ENCODE measurements around the gene PHACTR1. TPM values are rescaled to one million over a fixed set of nuclear protein-coding genes. Genes with fewer than 3 reads are reported as not detected.

PHACTR1 gene
- total and polyA plus RNA-seq, 8 donors: 1.4 to 12.4 (median 9.3) TPM

DNA sequence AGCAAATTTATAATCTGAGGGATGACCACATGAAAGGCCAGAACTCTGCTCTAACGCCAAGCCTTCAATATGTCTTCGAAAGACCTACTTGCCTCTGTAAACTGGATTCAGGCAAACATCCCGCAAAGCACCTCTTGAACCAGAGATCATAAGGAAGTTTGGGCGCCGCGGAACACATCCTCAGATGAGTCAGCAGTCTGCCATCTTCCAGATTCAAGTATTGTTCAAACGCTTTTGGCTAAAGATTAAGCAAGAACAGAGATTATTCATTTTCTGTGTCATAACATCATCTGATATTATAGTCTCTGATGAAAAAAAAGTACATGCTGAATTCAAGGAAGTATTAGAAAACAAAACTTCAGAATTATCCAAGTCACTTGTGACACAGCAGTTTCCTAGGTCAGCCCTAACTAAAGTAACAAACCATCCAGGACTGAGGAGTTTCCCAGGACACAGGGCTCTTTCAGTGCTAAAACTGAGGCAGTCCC lies 591.0 kb downstream of the PHACTR1 start:
- 88 to 93% methylated on average over 7 of the region's 7 CpGs for WGBS, 2 donors
- Histone ChIP-seq H3K4me3 (no peak overlapping the region), H3K27ac (no peak overlapping the region), H3K9me3 (no peaks in the 10 kb centered on the region), H3K27me3 (no peaks in the 10 kb centered on the region), H3K36me3 (peaks cover 0 to 31% (median 2%) of the 10 kb centered on the region in 3 donors), H3K4me1 (no peaks in the 10 kb centered on the region)
- FAIRE-seq (no peak), ATAC-seq (peak in 1 of 4 donors; percentile 29), DNase-seq (no peak)
- TF ChIP-seq, protein P1, sequence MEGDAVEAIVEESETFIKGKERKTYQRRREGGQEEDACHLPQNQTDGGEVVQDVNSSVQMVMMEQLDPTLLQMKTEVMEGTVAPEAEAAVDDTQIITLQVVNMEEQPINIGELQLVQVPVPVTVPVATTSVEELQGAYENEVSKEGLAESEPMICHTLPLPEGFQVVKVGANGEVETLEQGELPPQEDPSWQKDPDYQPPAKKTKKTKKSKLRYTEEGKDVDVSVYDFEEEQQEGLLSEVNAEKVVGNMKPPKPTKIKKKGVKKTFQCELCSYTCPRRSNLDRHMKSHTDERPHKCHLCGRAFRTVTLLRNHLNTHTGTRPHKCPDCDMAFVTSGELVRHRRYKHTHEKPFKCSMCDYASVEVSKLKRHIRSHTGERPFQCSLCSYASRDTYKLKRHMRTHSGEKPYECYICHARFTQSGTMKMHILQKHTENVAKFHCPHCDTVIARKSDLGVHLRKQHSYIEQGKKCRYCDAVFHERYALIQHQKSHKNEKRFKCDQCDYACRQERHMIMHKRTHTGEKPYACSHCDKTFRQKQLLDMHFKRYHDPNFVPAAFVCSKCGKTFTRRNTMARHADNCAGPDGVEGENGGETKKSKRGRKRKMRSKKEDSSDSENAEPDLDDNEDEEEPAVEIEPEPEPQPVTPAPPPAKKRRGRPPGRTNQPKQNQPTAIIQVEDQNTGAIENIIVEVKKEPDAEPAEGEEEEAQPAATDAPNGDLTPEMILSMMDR (IDR thresholded peaks at IDR 0.05): no peak
- intact Hi-C loops (cut with DNase I): no loop called here

GRCh38 chr6:13308332-13308731 lies 591.8 kb downstream of the PHACTR1 start:
- H3K36me3 ChIP-seq: peaks cover 0 to 31% (median 2%) of the 10 kb centered on the region in 3 donors
- H3K27me3 ChIP-seq: no peaks in the 10 kb centered on the region
- no peaks in the 10 kb centered on the region for H3K9me3 ChIP-seq
- H3K27ac ChIP-seq: no peak overlapping the region
- intact Hi-C loops (cut with DNase I): no loop called here
- H3K4me1 ChIP-seq: no peaks in the 10 kb centered on the region
- FAIRE-seq: no peak
- TF ChIP-seq, protein P1 (IDR thresholded peaks at IDR 0.05): no peak
- no peak for DNase-seq
- WGBS, 2 donors: 78 to 83% methylated on average over 1 of the region's 1 CpG
- H3K4me3 ChIP-seq: no peak overlapping the region
- no peak for ATAC-seq

DNA sequence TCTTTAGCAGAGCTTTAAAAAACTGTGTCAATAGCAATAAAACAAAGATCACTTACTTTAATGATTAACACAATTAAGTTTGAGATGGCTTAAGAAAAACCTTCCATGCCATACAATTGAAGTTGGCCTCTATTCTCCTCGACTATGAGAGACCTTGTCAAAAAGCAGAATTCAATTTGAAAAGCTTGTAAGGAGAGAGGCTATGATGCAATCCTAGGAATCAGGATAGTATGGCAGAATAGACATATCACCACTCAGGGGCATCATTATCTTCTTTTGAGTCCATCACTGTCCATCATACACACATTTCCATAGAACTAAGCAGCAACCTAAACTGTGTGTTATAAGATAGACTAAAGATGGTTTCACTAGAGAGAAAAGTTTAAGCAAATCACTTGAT lies 594.6 kb downstream of the PHACTR1 start:
- intact Hi-C loops (cut with DNase I): no loop called here
- H3K4me1 ChIP-seq: no peaks in the 10 kb centered on the region
- H3K27me3 ChIP-seq: no peaks in the 10 kb centered on the region
- ATAC-seq (no peak), FAIRE-seq (no peak), DNase-seq (no peak)
- no peak overlapping the region for H3K4me3 ChIP-seq
- WGBS, 2 donors: 30 to 50% methylated on average over 1 of the region's 1 CpG
- no peaks in the 10 kb centered on the region for H3K9me3 ChIP-seq
- no peak overlapping the region for H3K27ac ChIP-seq
- TF ChIP-seq, protein P1 (IDR thresholded peaks at IDR 0.05): no peak
- H3K36me3 ChIP-seq: peaks cover 0 to 25% (median 8%) of the 10 kb centered on the region in 3 donors

- H3K36me3 ChIP-seq: peaks cover 0 to 40% (median 8%) of the 10 kb centered on the region in 3 donors
- DNase-seq: no peak
- no peak overlapping the region for H3K4me3 ChIP-seq
- no peak for FAIRE-seq
- intact Hi-C loops (cut with DNase I): no loop called here
- ATAC-seq: no peak
- H3K27me3 ChIP-seq: no peaks in the 10 kb centered on the region
- no peaks in the 10 kb centered on the region for H3K4me1 ChIP-seq
- TF ChIP-seq, protein P1 (IDR thresholded peaks at IDR 0.05): no peak
- no peaks in the 10 kb centered on the region for H3K9me3 ChIP-seq
- no peak overlapping the region for H3K27ac ChIP-seq
Measured at GRCh38 chr6:13314806-13315205, 598.2 kb downstream of the PHACTR1 start.

DNA sequence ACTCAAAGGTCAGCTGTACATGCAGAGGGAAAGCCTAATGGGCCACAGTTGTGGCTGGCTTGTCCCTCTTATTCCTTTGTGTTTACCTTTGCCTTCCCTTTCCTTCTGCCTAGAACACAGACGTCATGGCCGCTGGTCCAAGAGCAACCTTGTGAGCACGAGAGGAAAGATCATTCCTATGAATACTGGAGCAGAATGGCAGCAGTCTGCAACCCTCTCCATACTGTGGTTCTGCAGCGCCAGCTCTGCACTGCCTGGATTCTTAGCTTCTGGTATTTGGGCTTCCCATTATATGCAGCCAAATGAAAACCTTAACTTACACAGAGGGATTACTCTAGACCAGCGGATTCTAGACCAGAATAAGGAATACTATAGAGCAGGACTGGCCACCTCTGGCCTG lies 599.3 kb downstream of the PHACTR1 start:
- DNase-seq (no peak), ATAC-seq (no peak), FAIRE-seq (no peak)
- intact Hi-C loops (cut with DNase I): no loop called here
- no peak overlapping the region for H3K27ac ChIP-seq
- TF ChIP-seq, protein P1 (IDR thresholded peaks at IDR 0.05): no peak
- peaks cover 0 to 42% (median 11%) of the 10 kb centered on the region in 3 donors for H3K36me3 ChIP-seq
- no peak overlapping the region for H3K4me3 ChIP-seq
- no peaks in the 10 kb centered on the region for H3K4me1 ChIP-seq
- H3K27me3 ChIP-seq: no peaks in the 10 kb centered on the region
- no peaks in the 10 kb centered on the region for H3K9me3 ChIP-seq
- WGBS, 2 donors: 93 to 96% methylated on average over 5 of the region's 5 CpGs

Measured in pancreas (tissue), 10 donors.